Lower leg skin (tissue), 3 donors: ENCODE results near the gene UBTF.

Experiments used
- CTCF ChIP-seq, 3 donors: fragments of 450-650 bp; IDR thresholded peaks; one replicate each; pipeline ENCODE4 v1.5.1; 2016; ENCODE audit warnings: antibody characterized with exemption in 3 of 3, mild to moderate bottlenecking in 3 of 3, moderate library complexity in 2 of 3
- POLR2A ChIP-seq, 2 donors: fragments of 450-650 bp; IDR thresholded peaks; one replicate each; pipeline ENCODE4 v1.6.1; 2016 to 2017; ENCODE audit warnings: antibody characterized with exemption in 2 of 2, mild to moderate bottlenecking in 1 of 2, moderate library complexity in 1 of 2

GRCh38 chr17:44216694-44217093 lies 2.8 kb downstream of the UBTF start:
- TF ChIP-seq CTCF (IDR thresholded peaks at IDR 0.05) (no peak), POLR2A (IDR thresholded peaks at IDR 0.05) (no peak)
